GM10847 (cell line): Measurements from ENCODE around the gene FAM120B.

Source experiments
- POLR2A ChIP-seq: IDR thresholded peaks from 2 replicates; pipeline ENCODE4 v1.6.1; 2011; ENCODE audit not compliant: insufficient read length; ENCODE audit errors: extremely low read depth

FAM120B gene

DNA sequence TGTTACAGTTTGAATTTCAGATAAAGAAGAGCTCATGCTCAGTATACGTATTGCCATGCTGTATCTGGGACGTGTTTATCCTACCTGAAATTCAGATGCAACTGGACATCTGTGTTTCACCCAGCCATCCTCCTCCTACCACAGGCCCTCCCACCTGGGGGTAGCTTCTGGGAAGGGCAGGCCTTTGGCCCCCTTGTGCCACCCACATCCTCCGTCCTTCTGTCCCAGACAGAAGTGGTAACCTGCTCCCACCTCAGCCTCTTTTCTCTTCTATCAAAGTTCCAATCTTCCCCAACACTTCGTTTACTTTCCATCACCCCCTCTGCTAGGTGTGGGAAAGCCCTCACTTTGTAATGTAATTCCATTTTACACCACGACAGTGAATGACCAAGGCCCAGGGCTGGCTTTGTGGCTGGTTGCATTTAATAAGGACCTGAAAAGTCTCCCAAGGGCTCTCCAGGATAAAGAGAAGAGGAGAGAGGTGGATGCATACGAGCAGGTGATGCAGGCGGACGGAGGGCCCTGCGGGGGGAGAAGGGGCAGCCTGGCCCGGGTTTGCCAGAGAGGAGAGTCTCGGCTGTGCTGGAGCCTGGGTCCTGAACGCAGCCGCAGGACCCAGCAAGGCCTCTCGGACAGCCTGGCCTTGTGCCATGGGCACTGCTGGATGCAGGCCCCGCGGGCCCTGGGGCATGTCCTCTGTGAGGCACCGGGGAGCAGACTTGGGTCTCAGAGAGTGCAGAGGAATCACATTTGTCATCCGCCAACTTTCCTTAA, 148.1 kb downstream of the FAM120B start:
- no peak for TF ChIP-seq POLR2A

DNA sequence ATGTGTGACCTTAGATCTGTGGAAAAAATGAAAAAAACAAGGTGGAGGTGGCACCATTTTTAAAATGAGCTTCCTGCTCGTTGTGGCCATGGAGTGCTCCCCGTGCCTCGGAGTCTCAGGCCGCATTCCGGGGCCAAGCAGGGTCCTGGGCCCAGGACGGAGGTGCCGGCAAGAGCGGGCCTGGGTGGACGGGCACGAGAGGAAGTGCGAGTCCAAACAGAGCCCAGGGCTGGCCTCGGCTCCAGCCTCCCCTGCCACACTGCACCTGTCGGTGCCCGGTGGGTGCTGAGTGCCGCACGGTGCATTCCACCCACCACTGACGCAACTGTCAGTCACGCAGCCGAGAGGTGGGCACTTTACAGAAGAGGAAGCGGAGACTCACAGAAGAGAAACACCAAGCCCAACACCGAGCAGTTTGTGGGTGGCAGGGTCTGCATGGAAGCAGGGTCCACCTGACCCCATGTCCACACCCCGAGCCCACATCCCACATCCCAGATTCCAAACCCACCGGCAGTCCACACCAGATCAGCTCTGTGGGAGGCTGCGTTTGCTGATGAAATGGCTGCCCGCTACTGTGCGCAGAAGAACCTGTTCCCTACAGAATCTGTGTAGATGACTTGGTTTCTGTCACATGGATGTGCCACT, 148.9 kb downstream of the FAM120B start:
- no peak for TF ChIP-seq POLR2A

DNA sequence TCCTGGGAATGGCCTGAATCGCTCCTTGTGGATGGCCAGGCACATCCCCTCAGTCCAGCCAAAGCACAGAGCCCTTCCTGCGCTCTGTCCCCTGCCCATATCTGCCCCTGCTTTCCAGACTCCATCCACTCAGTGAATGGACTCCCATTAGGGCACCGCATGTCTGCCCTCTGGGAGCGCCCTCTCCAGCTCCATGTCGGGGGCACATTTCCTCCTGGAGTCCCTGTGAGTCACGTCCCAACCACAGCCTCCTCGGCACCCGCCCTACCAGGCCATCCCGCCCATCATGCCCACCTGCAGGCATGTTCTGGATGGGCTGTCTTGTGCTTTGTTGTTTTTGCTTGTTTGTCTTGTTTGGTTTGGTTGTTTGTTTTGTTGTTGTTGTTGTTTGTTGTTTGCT, 149.8 kb downstream of the FAM120B start:
- TF ChIP-seq POLR2A, result no peak
